Right atrium auricular region (tissue), 2 donors: ENCODE data around the gene NES. TPM values are rescaled to one million over a fixed set of nuclear protein-coding genes. Genes with fewer than 3 reads are reported as not detected.

Experiments
- DNase-seq: peaks from one replicate; pipeline ENCODE4 v3.0.0-alpha.2; 2019; ENCODE audit warnings: low spot score
- H3K27ac ChIP-seq, 2 donors: fragments of 200-600 bp; sonication (generic); 1 replicate in 1 of 2; 2 replicates in 1 of 2; pipeline ENCODE4 v1.5.1; 2016 to 2019
- H3K27me3 ChIP-seq, 2 donors: fragments of 200-600 bp; sonication (generic); one replicate each; pipeline versions ENCODE4 v1.5.1 to v1.6.0; 2017 to 2019
- H3K36me3 ChIP-seq: fragments of 200-600 bp; sonication (generic); one replicate; pipeline ENCODE4 v1.5.1; 2016
- H3K4me1 ChIP-seq, 2 donors: fragments of 200-600 bp; sonication (generic); one replicate each; pipeline versions ENCODE4 v1.5.1 to v1.6.0; 2017 to 2019
- H3K4me3 ChIP-seq, 2 donors: fragments of 200-600 bp; sonication (generic); 1 replicate in 1 of 2; 2 replicates in 1 of 2; pipeline ENCODE4 v1.5.1; 2017 to 2019; ENCODE audit warnings: mild to moderate bottlenecking in 1 of 2, moderate library complexity in 1 of 2
- H3K9me3 ChIP-seq, 2 donors: fragments of 200-600 bp; sonication (generic); one replicate each; pipeline ENCODE4 v1.5.1; 2019
- total RNA-seq, 2 donors: library from RNA; depleted of rRNA; stranded (reverse); fragments of >200 nt; gene quantifications; one replicate each; pipeline ENCODE4 v1.1.0, GENCODE V29; 2016
- TF ChIP-seq, protein P1 (sequence below), 2 donors: fragments of 200-600 bp; sonication (generic); IDR thresholded peaks; one replicate each; pipeline ENCODE4 v1.5.1; 2019; ENCODE audit warnings: antibody characterized with exemption in 2 of 2

Gene NES
- total RNA-seq, 2 donors from 2014 or later = 134 to 173 TPM

DNA sequence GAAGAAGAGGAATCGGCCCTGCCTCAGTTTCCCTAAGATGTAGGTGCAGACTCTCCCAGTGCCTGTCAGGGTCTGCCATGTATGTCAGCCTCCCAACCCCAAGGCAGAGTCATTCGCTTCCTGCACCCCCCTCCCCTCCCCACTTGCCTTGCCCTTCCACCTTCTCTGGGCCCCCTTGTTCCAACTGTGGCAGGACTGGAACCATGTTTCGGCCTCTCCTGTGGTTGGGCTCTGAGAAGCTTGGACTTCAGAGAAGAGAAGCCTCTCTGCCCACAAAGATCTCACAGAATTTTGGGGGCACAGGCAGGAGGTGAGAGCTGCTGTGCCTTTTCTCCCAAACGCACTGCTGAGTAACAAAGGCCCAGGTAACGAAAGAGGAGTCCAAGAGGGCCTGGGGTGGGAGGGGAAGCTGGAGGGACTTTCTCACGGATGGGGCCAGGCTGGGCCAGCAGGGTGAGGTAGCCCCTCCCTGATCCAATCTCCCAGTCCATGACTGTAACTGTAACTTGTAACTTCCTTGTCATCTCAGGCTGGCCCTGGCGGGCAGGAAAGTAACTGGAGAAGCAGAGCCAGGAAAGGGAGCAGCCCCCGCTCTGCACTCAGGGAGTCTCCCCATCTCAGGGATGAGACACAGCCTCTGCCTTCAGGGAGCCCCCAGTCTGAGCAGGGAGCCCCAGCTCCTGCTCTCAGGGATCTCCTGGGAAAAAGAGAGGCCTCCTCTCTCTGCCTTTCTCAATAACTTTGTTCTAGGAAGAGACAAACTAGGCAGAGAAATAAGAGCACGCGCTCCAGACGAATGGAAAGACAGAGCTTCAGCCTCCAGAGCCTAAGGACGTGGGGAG is 16.9 kb upstream of the NES start:
- no peak for DNase-seq
- H3K4me3 ChIP-seq = no peak overlapping the region
- H3K27ac ChIP-seq = no peak overlapping the region
- H3K4me1 ChIP-seq = peaks cover 0 to 21% of the 10 kb centered on the region in 2 donors
- H3K36me3 ChIP-seq = no peaks in the 10 kb centered on the region
- H3K27me3 ChIP-seq = peaks cover 0 to 5% of the 10 kb centered on the region in 2 donors
- TF ChIP-seq, protein P1, sequence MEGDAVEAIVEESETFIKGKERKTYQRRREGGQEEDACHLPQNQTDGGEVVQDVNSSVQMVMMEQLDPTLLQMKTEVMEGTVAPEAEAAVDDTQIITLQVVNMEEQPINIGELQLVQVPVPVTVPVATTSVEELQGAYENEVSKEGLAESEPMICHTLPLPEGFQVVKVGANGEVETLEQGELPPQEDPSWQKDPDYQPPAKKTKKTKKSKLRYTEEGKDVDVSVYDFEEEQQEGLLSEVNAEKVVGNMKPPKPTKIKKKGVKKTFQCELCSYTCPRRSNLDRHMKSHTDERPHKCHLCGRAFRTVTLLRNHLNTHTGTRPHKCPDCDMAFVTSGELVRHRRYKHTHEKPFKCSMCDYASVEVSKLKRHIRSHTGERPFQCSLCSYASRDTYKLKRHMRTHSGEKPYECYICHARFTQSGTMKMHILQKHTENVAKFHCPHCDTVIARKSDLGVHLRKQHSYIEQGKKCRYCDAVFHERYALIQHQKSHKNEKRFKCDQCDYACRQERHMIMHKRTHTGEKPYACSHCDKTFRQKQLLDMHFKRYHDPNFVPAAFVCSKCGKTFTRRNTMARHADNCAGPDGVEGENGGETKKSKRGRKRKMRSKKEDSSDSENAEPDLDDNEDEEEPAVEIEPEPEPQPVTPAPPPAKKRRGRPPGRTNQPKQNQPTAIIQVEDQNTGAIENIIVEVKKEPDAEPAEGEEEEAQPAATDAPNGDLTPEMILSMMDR (IDR thresholded peaks at IDR 0.05) = no peak
- H3K9me3 ChIP-seq = no peaks in the 10 kb centered on the region

DNA sequence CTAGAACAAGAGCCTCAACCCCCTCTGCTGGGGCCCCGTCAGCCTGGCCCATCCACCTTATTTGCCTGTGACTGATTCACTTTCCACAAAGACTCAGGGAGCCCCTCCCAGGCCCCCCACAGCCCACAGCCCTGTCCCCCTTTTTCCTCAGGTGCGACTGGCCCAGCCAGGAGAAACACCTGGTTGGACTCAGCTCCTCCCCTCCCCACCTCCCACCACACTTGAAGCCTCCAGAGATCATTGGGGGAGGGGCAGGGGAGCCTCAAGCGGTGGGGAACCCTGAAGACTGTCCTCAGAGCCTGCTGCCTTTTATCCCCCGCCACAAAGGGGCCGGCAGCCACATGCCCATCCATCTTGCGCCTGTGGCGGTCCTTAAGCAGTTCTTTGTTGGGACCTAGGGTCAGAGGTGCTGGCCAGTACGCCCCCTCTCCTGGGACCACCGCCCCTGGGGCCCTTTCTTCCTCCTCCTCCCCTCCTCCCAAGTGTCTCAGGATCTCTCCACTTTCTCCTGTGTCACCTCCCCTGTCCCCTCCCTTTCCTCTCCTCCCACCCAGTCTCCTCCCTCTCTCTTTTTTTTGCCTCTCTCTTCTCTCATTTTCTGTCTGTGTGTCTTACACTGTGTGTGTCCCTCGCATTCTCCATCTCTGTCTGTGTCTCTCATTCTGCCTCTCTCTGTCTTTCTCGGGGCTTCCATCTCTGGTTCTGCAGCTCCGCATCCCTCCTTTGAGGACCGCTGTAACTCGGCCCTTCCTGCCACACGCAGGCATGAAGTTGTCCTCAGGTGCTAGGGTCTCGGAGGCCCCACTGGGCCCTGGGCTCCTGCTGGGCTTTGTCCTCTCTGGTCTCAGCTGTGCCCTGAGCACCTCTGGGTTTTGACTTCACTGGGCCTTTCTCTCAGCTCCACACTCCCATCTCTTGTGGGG is 16.0 kb upstream of the NES start:
- Histone ChIP-seq H3K36me3 (no peaks in the 10 kb centered on the region), H3K27ac (no peak overlapping the region), H3K9me3 (no peaks in the 10 kb centered on the region), H3K27me3 (peaks cover 0 to 5% of the 10 kb centered on the region in 2 donors), H3K4me3 (no peak overlapping the region), H3K4me1 (peaks cover 0 to 24% of the 10 kb centered on the region in 2 donors)
- TF ChIP-seq, protein P1 (IDR thresholded peaks at IDR 0.05) = no peak
- DNase-seq = no peak

DNA sequence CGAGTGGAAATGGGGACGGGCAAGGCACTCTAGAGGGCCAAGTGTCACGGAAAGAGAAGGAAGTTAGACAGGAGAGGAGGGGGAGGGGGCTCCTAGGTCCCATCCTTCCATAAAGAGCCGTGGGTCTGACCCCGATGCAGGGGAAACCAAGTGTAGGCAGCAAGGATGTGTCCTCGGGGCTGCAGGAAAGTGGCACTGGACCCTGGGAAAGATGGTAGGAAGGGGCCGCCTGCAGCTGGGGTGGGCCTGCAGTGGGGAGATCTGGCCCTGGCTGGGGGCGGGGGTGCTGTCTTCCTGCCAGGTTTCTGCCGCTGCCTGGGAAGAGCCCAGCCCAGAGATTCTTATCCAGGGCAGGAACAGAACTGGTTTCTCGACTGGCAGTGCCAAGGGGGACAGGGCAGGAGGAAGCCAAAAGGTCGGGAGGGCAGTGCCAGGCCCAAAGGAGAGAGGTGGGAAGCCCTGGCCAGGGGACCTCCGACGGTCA is 15.3 kb upstream of the NES start:
- Histone ChIP-seq H3K4me3 (no peak overlapping the region), H3K27me3 (peaks cover 0 to 5% of the 10 kb centered on the region in 2 donors), H3K36me3 (no peaks in the 10 kb centered on the region), H3K27ac (no peak overlapping the region), H3K9me3 (no peaks in the 10 kb centered on the region), H3K4me1 (peaks cover 0 to 24% of the 10 kb centered on the region in 2 donors)
- TF ChIP-seq, protein P1 (IDR thresholded peaks at IDR 0.05) = no peak
- DNase-seq = no peak

DNA sequence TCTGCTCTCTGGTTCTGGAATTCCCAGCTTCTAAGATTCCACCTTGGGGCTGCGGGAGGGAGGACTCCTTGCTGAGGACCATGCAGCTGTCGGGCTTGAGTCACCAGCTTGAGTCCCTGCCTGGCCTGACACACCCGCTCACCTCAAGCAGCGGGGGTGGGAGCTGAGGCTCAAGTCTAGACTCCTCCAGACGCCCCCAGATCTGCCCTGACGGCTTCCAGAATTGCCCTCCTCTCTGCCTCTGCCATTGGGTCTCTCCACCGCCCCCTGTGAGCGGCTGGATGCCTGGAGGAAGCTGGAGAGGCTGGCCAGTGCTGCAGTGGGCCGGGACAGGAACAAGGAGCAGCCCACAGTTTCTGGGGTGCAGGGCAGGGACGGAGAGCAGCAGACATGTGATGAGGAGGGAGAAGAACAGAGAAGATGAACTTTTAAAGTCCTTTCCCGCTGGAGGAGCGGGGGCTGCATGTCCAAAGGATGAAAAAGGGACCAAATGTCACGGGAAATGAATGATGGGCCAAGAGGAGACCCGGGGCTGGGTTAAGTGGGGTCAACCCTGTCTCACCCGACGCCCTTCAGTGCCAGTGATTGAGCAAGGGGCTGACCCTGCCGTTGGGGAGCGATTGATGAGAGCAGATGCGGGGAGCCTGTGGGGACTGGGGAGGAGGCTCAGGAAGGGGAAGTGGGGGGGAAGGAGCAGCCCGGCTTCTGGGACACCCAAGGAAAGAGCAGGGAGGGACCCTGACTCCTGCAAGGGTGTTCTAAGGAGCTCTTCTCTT is 14.6 kb upstream of the NES start:
- Histone ChIP-seq H3K4me3 (no peak overlapping the region), H3K4me1 (peaks cover 0 to 24% of the 10 kb centered on the region in 2 donors), H3K27me3 (peaks cover 0 to 5% of the 10 kb centered on the region in 2 donors), H3K27ac (no peak overlapping the region), H3K9me3 (no peaks in the 10 kb centered on the region), H3K36me3 (no peaks in the 10 kb centered on the region)
- TF ChIP-seq, protein P1 (IDR thresholded peaks at IDR 0.05) = no peak
- DNase-seq = no peak

DNA sequence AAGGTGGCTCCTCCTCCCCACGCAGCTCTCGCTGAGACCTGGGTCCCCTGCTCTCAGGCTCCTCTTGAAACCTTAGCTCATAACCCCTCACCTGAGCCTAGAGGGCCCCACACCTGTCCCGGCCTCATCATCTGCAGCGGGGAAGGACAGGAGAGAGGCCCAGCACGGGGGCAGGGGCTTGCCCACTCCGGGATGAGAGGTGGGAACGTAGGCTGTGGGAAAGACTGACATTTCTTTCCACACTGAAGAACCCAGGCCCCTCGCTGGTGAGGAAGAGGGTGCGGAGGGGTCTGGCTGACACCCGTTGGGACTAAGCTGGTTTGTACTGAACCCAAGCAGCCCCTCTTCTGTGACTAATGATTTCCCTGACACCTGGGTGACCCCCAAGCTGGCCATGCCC is 14.0 kb upstream of the NES start:
- Histone ChIP-seq H3K27ac (no peak overlapping the region), H3K4me1 (peaks cover 0 to 24% of the 10 kb centered on the region in 2 donors), H3K9me3 (no peaks in the 10 kb centered on the region), H3K27me3 (peaks cover 0 to 5% of the 10 kb centered on the region in 2 donors), H3K36me3 (no peaks in the 10 kb centered on the region), H3K4me3 (no peak overlapping the region)
- TF ChIP-seq, protein P1 (IDR thresholded peaks at IDR 0.05) = no peak
- no peak for DNase-seq
